Activated CD8-positive, alpha-beta T cell treated with anti-CD3 and anti-CD28 coated beads, Interleukin-2, amount 10 ng/mL, durations not matched to agents 7 days and 5 days (primary cell): Measurements from ENCODE around the gene FAM135A. TPM values are rescaled to one million over a fixed set of nuclear protein-coding genes. Genes with fewer than 3 reads are reported as not detected.
"Not testable (repeated sequence)": the region's sequence is repeated elsewhere in the genome, so short reads cannot be mapped to it uniquely, and the experiment has no call there.

Experiments
- ATAC-seq: fragments of 150-1000 bp; cut with Tn5 transposase; one replicate; pipeline ENCODE4 v1.10.0; 2021; ENCODE audit warnings: moderate library complexity
- CTCF ChIA-PET: fragments of 350-600 bp; sonication (Branson Sonifier 250); formaldehyde crosslinking; loops from one replicate; lab custom pipeline; 2021; ENCODE audit warnings: antibody characterized with exemption; lab: Charles Lee
- POLR2A ChIA-PET: fragments of 350-600 bp; sonication (Branson Sonifier 250); formaldehyde crosslinking; loops from one replicate; lab custom pipeline; 2021; ENCODE audit warnings: antibody characterized with exemption; lab: Charles Lee
- DNase-seq: peaks from one replicate; pipeline ENCODE4 v3.0.0-alpha.2; 2020
- H3K27ac Mint-ChIP-seq: one replicate; pipeline ENCODE4 v1.8.0; 2021; ENCODE audit warnings: mild to moderate bottlenecking, mixed read lengths
- H3K27me3 Mint-ChIP-seq: one replicate; pipeline ENCODE4 v1.8.0; 2021; ENCODE audit warnings: low read depth, mixed read lengths
- H3K36me3 Mint-ChIP-seq: one replicate; pipeline ENCODE4 v1.8.0; 2021; ENCODE audit warnings: low read depth, mixed read lengths
- H3K4me1 Mint-ChIP-seq: one replicate; pipeline ENCODE4 v1.8.0; 2021; ENCODE audit warnings: low read depth, mixed read lengths
- H3K4me3 Mint-ChIP-seq: one replicate; pipeline ENCODE4 v1.8.0; 2021; ENCODE audit warnings: mild to moderate bottlenecking, mixed read lengths
- H3K9me3 Mint-ChIP-seq: one replicate; pipeline ENCODE4 v1.8.0; 2022; ENCODE audit warnings: mixed read lengths; ENCODE audit not compliant: insufficient read depth
- total RNA-seq, 2 experiments: library from RNA; stranded (reverse); gene quantifications; one replicate each; pipeline ENCODE4 v1.2.3, GENCODE V29; 2021

FAM135A gene
- total RNA-seq, 2 experiments from 2014 or later: 6.5 to 7.8 TPM

DNA sequence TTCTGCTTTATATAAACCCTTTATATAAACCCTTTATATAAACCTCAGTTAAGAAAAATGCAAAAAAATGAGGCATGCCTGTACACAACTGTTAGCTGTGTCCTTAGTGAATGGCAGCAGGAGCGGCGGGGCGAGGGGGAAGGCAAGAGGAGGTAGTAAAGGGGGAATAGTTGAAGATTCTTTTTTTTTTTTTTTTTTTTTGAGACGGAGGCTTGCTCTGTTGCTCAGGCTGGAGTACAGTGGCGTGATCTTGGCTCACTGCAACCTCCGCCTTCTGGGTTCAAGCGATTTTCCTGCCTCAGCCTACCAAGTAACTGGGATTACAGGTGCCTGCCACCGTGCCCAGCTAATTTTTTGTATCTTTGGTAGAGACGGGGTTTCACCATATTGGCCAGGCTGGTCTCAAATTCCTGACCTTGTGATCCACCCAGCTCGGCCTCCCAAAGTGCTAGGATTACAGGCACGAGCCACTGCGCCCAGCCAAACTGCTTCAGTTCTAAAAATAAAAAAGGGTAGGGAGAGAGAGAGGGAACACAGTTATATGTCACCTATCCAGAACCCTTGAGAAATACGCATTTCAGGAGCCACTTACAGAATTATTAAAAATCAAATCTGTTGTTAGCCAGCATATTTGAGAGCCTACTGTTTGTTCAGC lies 139.1 kb downstream of the FAM135A start:
- H3K27ac Mint-ChIP-seq, CTCF ChIA-PET, H3K9me3 Mint-ChIP-seq, H3K4me3 Mint-ChIP-seq, H3K27me3 Mint-ChIP-seq, H3K36me3 Mint-ChIP-seq, ATAC-seq, POLR2A ChIA-PET, DNase-seq, H3K4me1 Mint-ChIP-seq: not testable (repeated sequence)

DNA sequence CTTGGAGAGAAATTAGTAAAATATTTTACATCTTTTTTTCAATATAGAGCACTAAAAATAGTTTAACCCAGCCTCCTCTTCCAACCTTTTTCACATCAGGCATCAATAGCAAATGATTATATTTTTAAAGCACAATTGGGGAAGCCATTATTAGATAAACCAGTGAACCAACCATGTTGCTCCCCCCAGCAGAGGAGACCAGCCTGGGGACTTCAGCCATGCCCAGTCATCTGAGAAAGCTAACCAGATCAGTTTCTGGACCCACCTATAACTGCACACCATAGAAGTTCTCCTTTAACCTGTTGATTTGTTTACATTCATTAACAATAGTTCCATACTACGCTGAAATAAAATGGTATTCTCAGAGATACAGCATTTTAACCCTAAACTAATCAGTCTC lies 139.7 kb downstream of the FAM135A start:
- ATAC-seq: no peak
- Mint-ChIP-seq H3K4me3 (no peak overlapping the region), H3K36me3 (peaks cover under 1% of the 10 kb centered on the region), H3K9me3 (no peaks in the 10 kb centered on the region), H3K27ac (no peak overlapping the region), H3K4me1 (peaks cover 5% of the 10 kb centered on the region), H3K27me3 (peaks cover 3% of the 10 kb centered on the region)
- DNase-seq: no peak
- POLR2A ChIA-PET: no interaction called here
- CTCF ChIA-PET: no interaction called here

DNA sequence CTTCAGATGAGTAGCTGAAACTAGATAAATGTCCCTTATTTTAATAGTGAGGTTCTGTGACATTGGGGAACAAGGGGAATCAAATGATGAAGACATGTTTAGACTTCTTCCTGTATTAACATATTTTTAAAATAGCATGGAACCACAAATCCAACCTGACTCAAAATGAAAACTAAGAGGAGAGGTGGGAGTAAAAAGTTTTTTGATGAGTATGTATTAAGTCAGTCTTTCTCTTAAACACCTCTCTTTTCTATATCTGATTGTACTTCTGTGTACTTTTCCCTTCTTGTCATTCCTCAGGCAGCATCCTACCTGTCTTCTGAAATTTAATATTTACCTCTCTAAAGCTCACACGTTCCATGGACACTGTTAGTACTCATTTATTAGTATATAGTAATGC lies 144.7 kb downstream of the FAM135A start:
- DNase-seq (no peak), ATAC-seq (no peak)
- peaks cover 2% of the 10 kb centered on the region for H3K36me3 Mint-ChIP-seq
- H3K27me3 Mint-ChIP-seq: peaks cover 3% of the 10 kb centered on the region
- H3K4me1 Mint-ChIP-seq: peaks cover 9% of the 10 kb centered on the region
- CTCF ChIA-PET: interaction anchor here (0.9 to 1.4 kb wide), 3 partner anchors 8 to 189 kb away, joined by 3 to 5 read pairs (median 3); no protein-coding TSS in a partner anchor
- no peaks in the 10 kb centered on the region for H3K9me3 Mint-ChIP-seq
- H3K4me3 Mint-ChIP-seq: no peak overlapping the region
- H3K27ac Mint-ChIP-seq: no peak overlapping the region
- POLR2A ChIA-PET: interaction anchor here (1.0 kb wide), 1 partner anchor 109 kb away, joined by 3 read pairs; no protein-coding TSS in a partner anchor

DNA sequence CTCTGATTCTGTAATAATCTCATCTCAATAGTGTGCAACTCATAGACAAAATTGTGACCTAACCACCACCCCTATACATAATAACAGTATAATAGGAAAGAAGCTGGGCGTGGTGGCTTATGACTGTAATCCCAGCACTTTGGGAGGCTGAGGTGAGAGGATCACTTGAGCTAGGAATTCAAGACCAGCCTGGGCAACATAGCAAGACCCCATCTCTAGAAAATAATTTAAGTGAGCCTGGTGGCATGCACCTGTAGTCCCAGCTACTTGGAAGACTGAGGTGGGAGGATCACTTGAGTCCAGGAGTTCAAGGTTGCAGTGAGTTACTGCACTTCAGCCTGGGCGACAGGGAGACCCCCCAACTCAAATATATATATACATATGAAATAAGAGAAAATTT lies 149.1 kb downstream of the FAM135A start:
- DNase-seq, ATAC-seq, H3K27me3 Mint-ChIP-seq, CTCF ChIA-PET, H3K9me3 Mint-ChIP-seq, H3K4me3 Mint-ChIP-seq, H3K27ac Mint-ChIP-seq, H3K36me3 Mint-ChIP-seq, POLR2A ChIA-PET: not testable (repeated sequence)
- peaks cover 18% of the 10 kb centered on the region for H3K4me1 Mint-ChIP-seq

DNA sequence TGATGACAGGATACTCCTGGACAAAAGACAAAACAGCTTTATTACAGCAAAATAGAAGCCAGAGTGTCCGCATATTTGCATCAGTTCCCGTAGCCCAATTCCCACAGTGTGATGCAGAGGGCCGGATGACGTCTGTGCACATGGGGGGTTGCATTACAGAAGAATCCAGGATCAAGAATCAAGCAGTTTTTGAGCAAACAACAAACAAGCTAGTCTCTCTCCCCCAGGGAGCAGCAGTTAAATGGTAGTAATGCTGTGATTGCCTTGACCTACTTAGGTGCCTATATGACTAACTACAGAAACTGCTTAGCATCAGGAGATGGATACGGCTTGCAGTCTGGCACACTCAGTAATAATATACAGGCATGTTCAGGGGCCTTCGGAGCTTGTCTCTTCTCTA lies 150.2 kb downstream of the FAM135A start:
- no peak for ATAC-seq
- peaks cover 3% of the 10 kb centered on the region for H3K36me3 Mint-ChIP-seq
- no peak for DNase-seq
- ChIA-PET POLR2A (no interaction called here), CTCF (no interaction called here)
- peaks cover 15% of the 10 kb centered on the region for H3K4me1 Mint-ChIP-seq
- no peaks in the 10 kb centered on the region for H3K9me3 Mint-ChIP-seq
- no peak overlapping the region for H3K4me3 Mint-ChIP-seq
- no peak overlapping the region for H3K27ac Mint-ChIP-seq
- peaks cover 9% of the 10 kb centered on the region for H3K27me3 Mint-ChIP-seq

GRCh38 chr6:70566751-70567382 lies 153.6 kb downstream of the FAM135A start, which contains the start of gene SDHAF4:
SDHAF4 (plus strand) TSS chr6:70566930; CDS start chr6:70566941, 11 bp downstream.
- CTCF ChIA-PET: interaction anchor here (1.0 to 3.2 kb wide), 6 partner anchors 23 to 119 kb away, joined by 3 to 15 read pairs (median 6); partner anchors contain the start of gene SMAP1
- Mint-ChIP-seq H3K4me3 (peak within 1 kb of the TSS; percentile 87), H3K27ac (peak within 1 kb of the TSS; percentile 82), H3K4me1 (peaks cover 15% of the 10 kb centered on the region), H3K9me3 (no peaks in the 10 kb centered on the region), H3K27me3 (peaks cover 9% of the 10 kb centered on the region), H3K36me3 (peaks cover 17% of the 10 kb centered on the region)
- ATAC-seq (peak; percentile 100), DNase-seq (peak; percentile 95)
- POLR2A ChIA-PET: interaction anchor here (0.9 to 2.7 kb wide), 3 partner anchors 20 to 106 kb away, joined by 4 to 11 read pairs (median 4); partner anchors contain the start of gene SMAP1

DNA sequence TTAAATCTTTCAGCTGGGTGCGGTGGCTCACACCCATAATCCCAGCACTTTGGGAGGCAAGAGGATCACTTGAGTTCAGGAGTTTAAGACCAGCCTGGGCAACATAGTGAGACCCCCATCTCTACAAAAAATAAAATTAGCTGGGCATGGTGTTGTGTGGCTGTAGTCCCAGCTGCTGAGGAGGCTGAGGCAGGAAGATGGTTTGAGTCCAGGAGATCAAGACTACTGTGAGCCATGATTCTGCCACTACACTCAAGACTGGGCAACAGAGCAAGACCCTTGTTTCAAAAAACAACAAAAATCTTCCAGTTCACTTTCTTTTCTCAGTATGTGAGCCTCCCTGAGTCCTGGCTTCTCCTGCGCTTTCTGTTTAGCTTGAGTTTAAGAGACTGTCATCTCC lies 161.3 kb downstream of the FAM135A start:
- no peaks in the 10 kb centered on the region for H3K9me3 Mint-ChIP-seq
- H3K36me3 Mint-ChIP-seq: peaks cover 11% of the 10 kb centered on the region
- POLR2A ChIA-PET: no interaction called here
- no peak overlapping the region for H3K4me3 Mint-ChIP-seq
- peaks cover 5% of the 10 kb centered on the region for H3K4me1 Mint-ChIP-seq
- H3K27ac Mint-ChIP-seq: no peak overlapping the region
- CTCF ChIA-PET: interaction anchor here (0.8 to 2.1 kb wide), 2 partner anchors 12 to 59 kb away, joined by 3 to 7 read pairs; no protein-coding TSS in a partner anchor
- ATAC-seq (no peak), DNase-seq (no peak)
- H3K27me3 Mint-ChIP-seq: no peaks in the 10 kb centered on the region

DNA sequence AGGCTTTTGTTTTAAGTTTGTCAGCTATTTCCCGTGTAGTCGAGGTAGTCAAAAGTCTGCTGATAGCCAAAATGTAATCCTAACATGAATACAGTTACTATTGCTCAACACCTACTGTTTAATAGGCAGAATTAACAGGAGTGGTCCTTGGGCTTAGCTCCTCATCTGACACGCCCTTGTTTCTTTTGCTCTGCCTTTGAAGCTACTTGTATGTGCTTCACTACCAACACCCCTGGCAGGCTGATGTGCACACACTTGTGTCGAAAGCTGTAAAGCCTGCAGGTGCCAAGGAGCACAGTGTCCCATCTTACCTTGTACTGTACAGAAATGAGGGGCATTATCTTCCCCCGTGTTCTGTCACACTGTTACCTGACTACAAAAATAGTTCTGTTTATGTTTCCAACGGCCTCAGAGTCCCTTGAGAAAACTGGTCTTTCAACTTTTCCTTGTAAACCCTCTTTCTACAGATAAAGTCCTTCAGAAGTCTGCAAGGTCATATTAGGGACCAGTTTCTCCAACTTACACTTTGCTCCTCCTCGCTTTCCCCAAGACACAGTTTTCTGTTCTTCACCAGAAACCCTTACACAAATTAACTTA lies 162.7 kb downstream of the FAM135A start:
- Mint-ChIP-seq H3K36me3 (peaks cover 11% of the 10 kb centered on the region), H3K27ac (no peak overlapping the region), H3K4me1 (peaks cover 5% of the 10 kb centered on the region), H3K9me3 (no peaks in the 10 kb centered on the region), H3K4me3 (no peak overlapping the region), H3K27me3 (no peaks in the 10 kb centered on the region)
- ATAC-seq: no peak
- DNase-seq: no peak
- CTCF ChIA-PET: interaction anchor here (0.6 to 2.1 kb wide), 2 partner anchors 11 to 90 kb away, joined by 3 to 7 read pairs; no protein-coding TSS in a partner anchor
- POLR2A ChIA-PET: no interaction called here

DNA sequence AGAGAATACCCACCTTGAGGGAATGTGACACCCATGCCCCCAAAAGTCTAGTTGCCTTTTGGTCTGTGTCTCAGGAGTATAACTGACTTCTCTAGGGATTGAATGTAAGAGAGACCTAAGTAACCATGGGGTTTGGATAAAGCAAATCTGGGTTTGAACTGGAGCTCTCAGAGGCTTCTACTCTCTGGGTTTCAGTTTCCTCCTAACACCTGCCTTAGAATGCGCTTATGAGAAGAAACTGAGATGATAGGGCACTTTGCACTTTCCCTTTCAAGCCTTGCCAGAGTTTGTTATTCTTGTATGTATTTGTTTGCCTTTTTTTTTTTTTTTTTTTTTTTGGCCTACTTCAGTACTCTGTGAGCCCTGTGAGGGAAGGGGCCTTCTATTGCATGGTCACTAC lies 172.8 kb downstream of the FAM135A start:
- CTCF ChIA-PET: interaction anchor here (1.0 to 1.8 kb wide), 3 partner anchors 11 to 101 kb away, joined by 3 to 7 read pairs (median 4); no protein-coding TSS in a partner anchor
- no peak overlapping the region for H3K27ac Mint-ChIP-seq
- H3K4me1 Mint-ChIP-seq: peaks cover 7% of the 10 kb centered on the region
- no peaks in the 10 kb centered on the region for H3K27me3 Mint-ChIP-seq
- H3K9me3 Mint-ChIP-seq: no peaks in the 10 kb centered on the region
- ATAC-seq (no peak), DNase-seq (no peak)
- H3K36me3 Mint-ChIP-seq: peaks cover 34% of the 10 kb centered on the region
- H3K4me3 Mint-ChIP-seq: no peak overlapping the region
- POLR2A ChIA-PET: interaction anchor here (1.0 kb wide), 1 partner anchor 19 kb away, joined by 4 read pairs; the partner anchor contains the start of gene SDHAF4

DNA sequence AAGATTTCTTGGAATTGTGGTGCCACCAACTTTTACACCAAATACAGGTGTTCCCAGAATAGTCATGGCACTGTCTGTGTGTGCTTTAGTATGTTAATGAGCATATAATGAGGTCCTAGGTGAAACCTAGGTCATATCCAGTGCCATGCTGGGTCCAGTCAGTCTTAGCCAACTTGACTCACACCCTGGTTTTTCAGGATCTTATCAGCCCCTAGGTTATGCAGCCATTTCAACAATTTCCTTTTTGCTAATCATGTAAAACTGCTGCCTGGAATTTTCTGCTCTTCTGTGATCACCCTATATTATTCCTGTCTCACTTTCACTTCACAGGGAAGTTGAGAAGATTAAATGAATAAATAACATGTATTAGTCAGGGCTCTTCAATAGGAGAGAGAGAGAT lies 177.1 kb downstream of the FAM135A start:
- H3K36me3 Mint-ChIP-seq: peaks cover 17% of the 10 kb centered on the region
- no peak overlapping the region for H3K27ac Mint-ChIP-seq

DNA sequence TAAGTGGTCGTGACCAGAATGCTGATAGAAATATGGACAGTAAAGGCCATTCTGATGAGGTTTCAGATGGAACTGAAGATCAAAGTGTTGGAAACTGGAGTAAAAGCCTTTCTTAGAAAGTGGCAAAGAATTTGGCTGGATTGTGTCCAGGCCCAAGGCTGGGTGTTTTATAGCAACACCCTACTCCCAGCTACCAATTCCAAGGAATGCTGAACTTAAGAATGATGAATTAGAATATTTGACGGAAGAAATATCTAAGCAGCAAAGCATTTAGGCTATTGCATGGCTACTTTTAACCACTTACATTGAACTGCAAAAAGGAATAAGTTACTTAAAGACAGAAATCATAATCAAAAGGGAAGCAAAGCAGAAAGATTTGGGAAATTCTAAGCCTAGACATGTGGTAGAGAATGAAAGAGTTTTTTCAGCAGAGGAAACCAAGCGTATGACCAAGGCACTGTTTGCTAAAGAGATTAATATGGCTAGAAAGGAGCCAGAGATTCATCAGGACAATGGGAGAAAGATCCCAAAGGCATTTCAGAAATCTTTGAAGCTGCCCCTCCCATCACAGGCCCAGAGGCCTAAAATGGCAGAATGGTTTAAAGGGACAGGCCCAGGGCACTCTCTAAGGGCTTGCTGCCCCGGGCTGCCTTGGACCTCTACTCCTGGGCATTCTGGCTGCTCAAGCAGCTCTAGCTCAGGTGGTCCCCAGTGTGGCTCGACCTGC lies 179.2 kb downstream of the FAM135A start:
- DNase-seq (no peak), ATAC-seq (no peak)
- POLR2A ChIA-PET: interaction anchor here (1.6 kb wide), 1 partner anchor 75 kb away, joined by 5 read pairs; the partner anchor contains the start of gene SMAP1
- CTCF ChIA-PET: no interaction called here
- Mint-ChIP-seq H3K9me3 (no peaks in the 10 kb centered on the region), H3K36me3 (peaks cover 9% of the 10 kb centered on the region), H3K27me3 (no peaks in the 10 kb centered on the region), H3K4me1 (no peaks in the 10 kb centered on the region), H3K4me3 (no peak overlapping the region), H3K27ac (no peak overlapping the region)

More for the DNA sequence above, 177.1 kb downstream of the FAM135A start:
- no peak overlapping the region for H3K4me3 Mint-ChIP-seq
- POLR2A ChIA-PET: no interaction called here
- peaks cover 7% of the 10 kb centered on the region for H3K4me1 Mint-ChIP-seq
- CTCF ChIA-PET: no interaction called here
- H3K27me3 Mint-ChIP-seq: no peaks in the 10 kb centered on the region
- no peak for ATAC-seq
- H3K9me3 Mint-ChIP-seq: no peaks in the 10 kb centered on the region
- DNase-seq: no peak
